Neural cell (in vitro differentiated cells): ENCODE results near the gene OR52M1.

Experiments
- MXI1 ChIP-seq: fragments of 450-650 bp; conservative IDR thresholded peaks from 2 replicates; pipeline ENCODE4 v1.6.1; 2014; ENCODE audit warnings: antibody characterized with exemption, mild to moderate bottlenecking; ENCODE audit not compliant: poor library complexity, severe bottlenecking
- POLR2AphosphoS5 ChIP-seq: IDR thresholded peaks from 2 replicates; pipeline ENCODE4 v1.6.1; 2012

DNA sequence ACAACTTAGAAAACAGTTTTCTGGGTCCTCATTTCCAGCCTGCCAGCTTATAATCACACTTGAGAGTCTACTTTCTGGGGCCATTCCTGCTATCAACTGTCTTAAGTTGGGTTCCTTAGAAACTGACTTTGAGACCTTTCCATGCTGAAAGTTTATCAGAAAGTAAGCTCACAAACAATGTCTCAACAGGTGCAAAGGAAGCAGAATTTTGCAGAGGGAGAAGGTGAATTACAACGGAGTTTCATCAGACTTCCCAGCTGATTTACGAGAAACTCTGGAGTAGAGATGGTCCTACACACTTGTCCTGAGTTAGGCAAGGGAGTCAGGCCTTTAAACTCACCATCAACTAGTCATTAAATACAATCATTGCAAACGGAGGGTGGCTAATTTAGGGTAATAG, 31.9 kb downstream of the OR52M1 start:
- TF ChIP-seq MXI1 (no peak), POLR2AphosphoS5 (no peak)
